ENCODE measurements around the gene RANBP9. TPM values are rescaled to one million over a fixed set of nuclear protein-coding genes. Genes with fewer than 3 reads are reported as not detected.

The RANBP9 gene
- total RNA-seq, 1 donor from 2014 or later = 44.8 TPM

- no peaks in the 10 kb centered on the region for H3F3A ChIP-seq (ENCODE audit: low read depth)
- Mint-ChIP-seq H3K9me3 (no peaks in the 10 kb centered on the region), H3K36me3 (no peaks in the 10 kb centered on the region), H3K27me3 (ENCODE audit: insufficient read depth, low read depth) (peaks cover 4% of the 10 kb centered on the region), H3K4me3 (no peak overlapping the region), H3K27ac (no peak overlapping the region), H3K4me1 (no peaks in the 10 kb centered on the region)
- H4K20me1 ChIP-seq (ENCODE audit: low read depth) = no peaks in the 10 kb centered on the region
- TF ChIP-seq EZH2 (IDR thresholded peaks at IDR 0.05) (no peak), CTCF (IDR thresholded peaks at IDR 0.05) (no peak), EZH2phosphoT487 (IDR thresholded peaks at IDR 0.05) (no peak)
- H3K4me2 ChIP-seq = no peak overlapping the region
- H3K79me2 ChIP-seq (ENCODE audit: low read depth) = no peaks in the 10 kb centered on the region
- H3K27ac ChIP-seq = no peak overlapping the region
- H3K27me3 ChIP-seq = no peaks in the 10 kb centered on the region
- no peak overlapping the region for H2AFZ ChIP-seq (replicated peaks)
- H3K4me3 ChIP-seq = no peak overlapping the region
- no peaks in the 10 kb centered on the region for H3K4me1 ChIP-seq
- no peaks in the 10 kb centered on the region for H3K36me3 ChIP-seq
- H3K9ac ChIP-seq = no peak overlapping the region
- no peak for DNase-seq (ENCODE audit: low spot score)
- no peaks in the 10 kb centered on the region for H3K9me3 ChIP-seq (ENCODE audit: low read depth)
Measured at GRCh38 chr6:13754644-13755043, 43.0 kb upstream of the RANBP9 start.

GRCh38 chr6:13743736-13744127, 32.1 kb upstream of the RANBP9 start:
- no peak for DNase-seq (ENCODE audit: low spot score)

GRCh38 chr6:13742961-13743735, 31.5 kb upstream of the RANBP9 start:
- H3F3A ChIP-seq (ENCODE audit: low read depth) = no peaks in the 10 kb centered on the region
- no peaks in the 10 kb centered on the region for H3K36me3 Mint-ChIP-seq
- peaks cover 4% of the 10 kb centered on the region for H3K9me3 Mint-ChIP-seq
- H3K36me3 ChIP-seq = no peaks in the 10 kb centered on the region
- H3K4me1 Mint-ChIP-seq = no peaks in the 10 kb centered on the region
- no peak overlapping the region for H3K27ac Mint-ChIP-seq
- no peaks in the 10 kb centered on the region for H3K79me2 ChIP-seq (ENCODE audit: low read depth)
- no peaks in the 10 kb centered on the region for H3K9me3 ChIP-seq (ENCODE audit: low read depth)
- H3K4me3 Mint-ChIP-seq = no peak overlapping the region
- H3K27me3 ChIP-seq = no peaks in the 10 kb centered on the region
- no peak overlapping the region for H3K9ac ChIP-seq
- H2AFZ ChIP-seq (replicated peaks) = no peak overlapping the region
- H4K20me1 ChIP-seq (ENCODE audit: low read depth) = no peaks in the 10 kb centered on the region
- H3K27me3 Mint-ChIP-seq (ENCODE audit: insufficient read depth, low read depth) = no peaks in the 10 kb centered on the region
- no peak overlapping the region for H3K4me2 ChIP-seq
- H3K4me1 ChIP-seq = no peaks in the 10 kb centered on the region
- H3K27ac ChIP-seq = no peak overlapping the region
- no peak for DNase-seq (ENCODE audit: low spot score)
- TF ChIP-seq EZH2phosphoT487 (IDR thresholded peaks at IDR 0.05) (no peak), CTCF (IDR thresholded peaks at IDR 0.05) (no peak), EZH2 (IDR thresholded peaks at IDR 0.05) (no peak)
- H3K4me3 ChIP-seq = no peak overlapping the region

More at GRCh38 chr6:13743736-13744127, 32.1 kb upstream of the RANBP9 start:
- Histone ChIP-seq H3K27ac (no peak overlapping the region), H3K4me2 (no peak overlapping the region), H3K27me3 (no peaks in the 10 kb centered on the region), H3K79me2 (ENCODE audit: low read depth) (no peaks in the 10 kb centered on the region), H3K36me3 (no peaks in the 10 kb centered on the region), H3K9ac (no peak overlapping the region), H3K4me1 (no peaks in the 10 kb centered on the region), H2AFZ (replicated peaks) (no peak overlapping the region), H4K20me1 (ENCODE audit: low read depth) (no peaks in the 10 kb centered on the region), H3F3A (ENCODE audit: low read depth) (no peaks in the 10 kb centered on the region), H3K9me3 (ENCODE audit: low read depth) (no peaks in the 10 kb centered on the region), H3K4me3 (no peak overlapping the region)
- no peak overlapping the region for H3K27ac Mint-ChIP-seq
- TF ChIP-seq EZH2phosphoT487 (IDR thresholded peaks at IDR 0.05) = no peak
- TF ChIP-seq CTCF (IDR thresholded peaks at IDR 0.05) = no peak
- TF ChIP-seq EZH2 (IDR thresholded peaks at IDR 0.05) = no peak
- H3K36me3 Mint-ChIP-seq = no peaks in the 10 kb centered on the region
- peaks cover 4% of the 10 kb centered on the region for H3K9me3 Mint-ChIP-seq
- H3K4me3 Mint-ChIP-seq = no peak overlapping the region
- H3K27me3 Mint-ChIP-seq (ENCODE audit: insufficient read depth, low read depth) = no peaks in the 10 kb centered on the region
- H3K4me1 Mint-ChIP-seq = no peaks in the 10 kb centered on the region

All from neural progenitor cell (in vitro differentiated cells).